CMK (cell line): ENCODE measurements around the gene INF2.
"Not testable (repeated sequence)": the region's sequence is repeated elsewhere in the genome, so short reads cannot be mapped to it uniquely, and the experiment has no call there.

Source experiments
- DNase-seq: peaks from one replicate; pipeline ENCODE4 v3.0.0-alpha.2; 2010; ENCODE audit warnings: low read depth

Gene INF2

GRCh38 chr14:104721505-104722431, 32.4 kb downstream of the INF2 start:
- DNase-seq: no peak

GRCh38 chr14:104722938-104723650, 33.7 kb downstream of the INF2 start:
- DNase-seq: no peak

GRCh38 chr14:104723651-104724406, 34.4 kb downstream of the INF2 start, which contains the start of gene ADSS1:
TSS of gene ADSS1 (plus strand) at chr14:104724229. CDS start at chr14:104724271, 42 bp downstream.
- no peak for DNase-seq

GRCh38 chr14:104724407-104724980, 35.1 kb downstream of the INF2 start:
- DNase-seq: peak; percentile 44

GRCh38 chr14:104724981-104725771, 35.8 kb downstream of the INF2 start:
- DNase-seq: peak; percentile 37

GRCh38 chr14:104725772-104726548, 36.5 kb downstream of the INF2 start:
- DNase-seq: no peak

GRCh38 chr14:104726600-104727451, 37.4 kb downstream of the INF2 start:
- DNase-seq: no peak

GRCh38 chr14:104728631-104729030, 39.2 kb downstream of the INF2 start:
- no peak for DNase-seq

- DNase-seq: not testable (repeated sequence)
These were observed 39.9 kb downstream of the INF2 start for GRCh38 chr14:104729176-104729834.

GRCh38 chr14:104729835-104730181, 40.4 kb downstream of the INF2 start:
- DNase-seq: no peak

- no peak for DNase-seq
These were observed 41.1 kb downstream of the INF2 start for GRCh38 chr14:104730487-104730886.

GRCh38 chr14:104731320-104732294, 42.2 kb downstream of the INF2 start:
- no peak for DNase-seq

- DNase-seq: no peak
These were observed 43.0 kb downstream of the INF2 start for GRCh38 chr14:104732355-104732804.

- no peak for DNase-seq
These were observed 43.7 kb downstream of the INF2 start for GRCh38 chr14:104732931-104733681.

- no peak for DNase-seq
These were observed 44.7 kb downstream of the INF2 start for GRCh38 chr14:104734051-104734587.

- DNase-seq: no peak
These were observed 45.2 kb downstream of the INF2 start for GRCh38 chr14:104734601-104734990.
